Measurements from ENCODE around the gene ANKRD28.

DNA sequence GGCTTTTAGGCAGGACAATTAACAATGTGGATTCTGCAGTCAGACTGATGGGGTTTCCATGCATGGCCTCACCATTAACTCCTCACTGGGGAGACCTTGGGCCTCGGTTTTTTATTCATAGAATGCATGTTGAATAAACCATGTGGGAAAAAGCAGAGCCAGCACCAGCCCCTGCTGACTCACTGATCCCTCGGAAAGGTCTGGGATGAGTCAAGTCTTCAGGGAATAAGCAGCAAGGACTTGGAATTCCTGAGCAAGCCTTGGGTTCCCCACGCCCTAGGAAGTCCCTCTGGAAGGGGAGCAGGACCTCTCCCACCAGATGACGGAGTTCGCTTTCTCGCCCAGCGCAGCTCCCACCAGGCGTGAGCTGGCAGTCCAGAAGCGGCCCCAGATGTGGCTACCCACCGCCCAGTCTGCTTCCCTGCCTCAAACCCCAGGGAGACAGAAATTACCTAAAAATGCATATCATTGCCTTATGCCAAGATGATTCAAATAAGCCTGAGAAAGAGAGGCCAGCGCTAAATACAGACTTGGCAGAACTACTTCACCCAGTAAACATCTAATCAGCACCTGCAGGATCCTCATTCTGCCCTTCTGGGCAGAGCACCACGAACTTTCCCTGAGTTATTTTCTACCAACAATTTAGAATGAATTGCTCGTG is 150.8 kb downstream of the ANKRD28 start:
- TF ChIP-seq, protein P1, sequence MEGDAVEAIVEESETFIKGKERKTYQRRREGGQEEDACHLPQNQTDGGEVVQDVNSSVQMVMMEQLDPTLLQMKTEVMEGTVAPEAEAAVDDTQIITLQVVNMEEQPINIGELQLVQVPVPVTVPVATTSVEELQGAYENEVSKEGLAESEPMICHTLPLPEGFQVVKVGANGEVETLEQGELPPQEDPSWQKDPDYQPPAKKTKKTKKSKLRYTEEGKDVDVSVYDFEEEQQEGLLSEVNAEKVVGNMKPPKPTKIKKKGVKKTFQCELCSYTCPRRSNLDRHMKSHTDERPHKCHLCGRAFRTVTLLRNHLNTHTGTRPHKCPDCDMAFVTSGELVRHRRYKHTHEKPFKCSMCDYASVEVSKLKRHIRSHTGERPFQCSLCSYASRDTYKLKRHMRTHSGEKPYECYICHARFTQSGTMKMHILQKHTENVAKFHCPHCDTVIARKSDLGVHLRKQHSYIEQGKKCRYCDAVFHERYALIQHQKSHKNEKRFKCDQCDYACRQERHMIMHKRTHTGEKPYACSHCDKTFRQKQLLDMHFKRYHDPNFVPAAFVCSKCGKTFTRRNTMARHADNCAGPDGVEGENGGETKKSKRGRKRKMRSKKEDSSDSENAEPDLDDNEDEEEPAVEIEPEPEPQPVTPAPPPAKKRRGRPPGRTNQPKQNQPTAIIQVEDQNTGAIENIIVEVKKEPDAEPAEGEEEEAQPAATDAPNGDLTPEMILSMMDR (IDR thresholded peaks at IDR 0.05 in 2 of 3, conservative IDR thresholded peaks at IDR 0.05 in 1 of 3; ENCODE audit: borderline replicate concordance in 1 of 3, insufficient read depth in 1 of 3, low read depth in 2 of 3, low read length in 2 of 3), result no peak
- TF ChIP-seq, protein P2, sequence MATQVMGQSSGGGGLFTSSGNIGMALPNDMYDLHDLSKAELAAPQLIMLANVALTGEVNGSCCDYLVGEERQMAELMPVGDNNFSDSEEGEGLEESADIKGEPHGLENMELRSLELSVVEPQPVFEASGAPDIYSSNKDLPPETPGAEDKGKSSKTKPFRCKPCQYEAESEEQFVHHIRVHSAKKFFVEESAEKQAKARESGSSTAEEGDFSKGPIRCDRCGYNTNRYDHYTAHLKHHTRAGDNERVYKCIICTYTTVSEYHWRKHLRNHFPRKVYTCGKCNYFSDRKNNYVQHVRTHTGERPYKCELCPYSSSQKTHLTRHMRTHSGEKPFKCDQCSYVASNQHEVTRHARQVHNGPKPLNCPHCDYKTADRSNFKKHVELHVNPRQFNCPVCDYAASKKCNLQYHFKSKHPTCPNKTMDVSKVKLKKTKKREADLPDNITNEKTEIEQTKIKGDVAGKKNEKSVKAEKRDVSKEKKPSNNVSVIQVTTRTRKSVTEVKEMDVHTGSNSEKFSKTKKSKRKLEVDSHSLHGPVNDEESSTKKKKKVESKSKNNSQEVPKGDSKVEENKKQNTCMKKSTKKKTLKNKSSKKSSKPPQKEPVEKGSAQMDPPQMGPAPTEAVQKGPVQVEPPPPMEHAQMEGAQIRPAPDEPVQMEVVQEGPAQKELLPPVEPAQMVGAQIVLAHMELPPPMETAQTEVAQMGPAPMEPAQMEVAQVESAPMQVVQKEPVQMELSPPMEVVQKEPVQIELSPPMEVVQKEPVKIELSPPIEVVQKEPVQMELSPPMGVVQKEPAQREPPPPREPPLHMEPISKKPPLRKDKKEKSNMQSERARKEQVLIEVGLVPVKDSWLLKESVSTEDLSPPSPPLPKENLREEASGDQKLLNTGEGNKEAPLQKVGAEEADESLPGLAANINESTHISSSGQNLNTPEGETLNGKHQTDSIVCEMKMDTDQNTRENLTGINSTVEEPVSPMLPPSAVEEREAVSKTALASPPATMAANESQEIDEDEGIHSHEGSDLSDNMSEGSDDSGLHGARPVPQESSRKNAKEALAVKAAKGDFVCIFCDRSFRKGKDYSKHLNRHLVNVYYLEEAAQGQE (IDR thresholded peaks at IDR 0.05; ENCODE audit: low read depth), result no peak
- TF ChIP-seq EZH2phosphoT487 (IDR thresholded peaks at IDR 0.05; ENCODE audit: borderline replicate concordance) (no peak), EZH2 (IDR thresholded peaks at IDR 0.05) (no peak), TCF7L2 (IDR thresholded peaks at IDR 0.05; ENCODE audit: borderline replicate concordance, extremely low read depth, insufficient read depth, insufficient read length) (no peak), ELF1 (IDR thresholded peaks at IDR 0.05; ENCODE audit: borderline replicate concordance, low read depth) (no peak), ZNF274 (IDR thresholded peaks at IDR 0.05; ENCODE audit: low read depth, low read length) (no peak), POLR2AphosphoS5 (IDR thresholded peaks at IDR 0.05; ENCODE audit: low read depth, low read length) (peak; percentile 64), POLR2A (IDR thresholded peaks at IDR 0.05; ENCODE audit: borderline replicate concordance, extremely low read depth, insufficient read depth, insufficient read length) (no peak), YY1 (IDR thresholded peaks at IDR 0.05; ENCODE audit: extremely low read depth, insufficient replicate concordance, low read depth, low read length) (peak; percentile 35), JUND (IDR thresholded peaks at IDR 0.05) (peak; percentile 91), SIN3A (IDR thresholded peaks at IDR 0.05; ENCODE audit: low read depth) (no peak)
